GM18519 (cell line): ENCODE measurements around the gene UBAP1.
"Not testable (repeated sequence)": the region's sequence is repeated elsewhere in the genome, so short reads cannot be mapped to it uniquely, and the experiment has no call there.

Experiments used
- ATAC-seq: cut with Tn5 transposase; IDR thresholded peaks from one replicate; pipeline ENCODE4 v1.9.1; 2021; ENCODE audit warnings: mild to moderate bottlenecking, moderate library complexity; ENCODE audit not compliant: unreplicated experiment, low FRiP score

The UBAP1 gene

GRCh38 chr9:34177593-34178435 is 1.0 kb upstream of the UBAP1 start:
- no peak for ATAC-seq

GRCh38 chr9:34179213-34180136 is 632 bp downstream of the UBAP1 start:
- no peak for ATAC-seq

- no peak for ATAC-seq
Measured at GRCh38 chr9:34185778-34186551, 7.1 kb downstream of the UBAP1 start.

GRCh38 chr9:34187891-34188240 is 9.0 kb downstream of the UBAP1 start:
- ATAC-seq: no peak

- no peak for ATAC-seq
Measured at GRCh38 chr9:34190996-34191892, 12.4 kb downstream of the UBAP1 start.

GRCh38 chr9:34195143-34195542 is 16.3 kb downstream of the UBAP1 start:
- no peak for ATAC-seq

GRCh38 chr9:34197286-34197685 is 18.4 kb downstream of the UBAP1 start:
- not testable (repeated sequence) for ATAC-seq

GRCh38 chr9:34197756-34198711 is 19.2 kb downstream of the UBAP1 start:
- no peak for ATAC-seq

- ATAC-seq: no peak
Measured at GRCh38 chr9:34200092-34200491, 21.2 kb downstream of the UBAP1 start.

GRCh38 chr9:34203275-34203991 is 24.6 kb downstream of the UBAP1 start:
- ATAC-seq: no peak

- ATAC-seq: no peak
Measured at GRCh38 chr9:34203992-34204635, 25.3 kb downstream of the UBAP1 start.

GRCh38 chr9:34205102-34205501 is 26.3 kb downstream of the UBAP1 start:
- no peak for ATAC-seq

GRCh38 chr9:34206561-34206960 is 27.7 kb downstream of the UBAP1 start:
- ATAC-seq: no peak

GRCh38 chr9:34211395-34211794 is 32.6 kb downstream of the UBAP1 start:
- no peak for ATAC-seq

- not testable (repeated sequence) for ATAC-seq
Measured at GRCh38 chr9:34214354-34215000, 35.6 kb downstream of the UBAP1 start.

GRCh38 chr9:34216325-34216724 is 37.5 kb downstream of the UBAP1 start:
- ATAC-seq: no peak

GRCh38 chr9:34217015-34217414 is 38.2 kb downstream of the UBAP1 start:
- not testable (repeated sequence) for ATAC-seq
